ENCODE results near the gene RGS19. TPM values are rescaled to one million over a fixed set of nuclear protein-coding genes. Genes with fewer than 3 reads are reported as not detected.

RGS19 gene
- total and polyA plus RNA-seq, 8 donors = 3.2 to 11.9 (median 5.7) TPM

GRCh38 chr20:64042054-64042781 lies 37.1 kb downstream of the RGS19 start:
- ATAC-seq (no peak), DNase-seq (peak in 2 of 6 donors; percentile 30 to 51), FAIRE-seq (no peak)
- intact Hi-C loops (cut with DNase I) = no loop called here
- Histone ChIP-seq H3K4me3 (peak overlapping the region; percentile 14 to 49 (median 41)), H3K4me1 (peaks cover 0 to 5% (median 0%) of the 10 kb centered on the region in 3 donors), H3K36me3 (no peaks in the 10 kb centered on the region), H3K27me3 (peaks cover 0 to under 1% (median 0%) of the 10 kb centered on the region in 4 donors), H3K27ac (no peak overlapping the region), H3K9me3 (no peaks in the 10 kb centered on the region)
- no peak for TF ChIP-seq CTCF (IDR thresholded peaks at IDR 0.05)
- WGBS, 2 donors = 5 to 9% methylated on average over 49 to 55 of the region's 55 CpGs

DNA sequence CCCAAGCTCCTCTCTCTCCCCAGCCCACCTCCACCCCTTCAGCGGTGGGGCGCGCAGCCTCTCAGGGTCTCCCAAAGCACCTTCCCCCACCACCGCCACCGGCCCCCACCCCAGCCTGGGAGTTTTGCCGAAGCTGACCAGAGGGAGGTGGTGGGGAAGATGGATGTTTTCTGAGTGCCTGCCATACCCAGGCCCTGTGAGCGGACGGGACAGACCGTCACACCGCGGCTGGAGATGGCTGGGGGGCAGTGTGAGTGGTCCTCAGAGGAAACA lies 37.6 kb downstream of the RGS19 start:
- H3K27me3 ChIP-seq = no peaks in the 10 kb centered on the region
- H3K9me3 ChIP-seq = no peaks in the 10 kb centered on the region
- WGBS, 2 donors = 44 to 52% methylated on average over 11 of the region's 11 CpGs
- no peak for TF ChIP-seq CTCF (IDR thresholded peaks at IDR 0.05)
- DNase-seq (peak in 2 of 6 donors; percentile 23 to 67), FAIRE-seq (no peak), ATAC-seq (no peak)
- H3K4me3 ChIP-seq = peak overlapping the region in 2 of 4 donors; percentile 42 to 49
- intact Hi-C loops (cut with DNase I) = no loop called here
- no peaks in the 10 kb centered on the region for H3K36me3 ChIP-seq
- H3K27ac ChIP-seq = no peak overlapping the region
- peaks cover 0 to 5% (median 0%) of the 10 kb centered on the region in 3 donors for H3K4me1 ChIP-seq

DNA sequence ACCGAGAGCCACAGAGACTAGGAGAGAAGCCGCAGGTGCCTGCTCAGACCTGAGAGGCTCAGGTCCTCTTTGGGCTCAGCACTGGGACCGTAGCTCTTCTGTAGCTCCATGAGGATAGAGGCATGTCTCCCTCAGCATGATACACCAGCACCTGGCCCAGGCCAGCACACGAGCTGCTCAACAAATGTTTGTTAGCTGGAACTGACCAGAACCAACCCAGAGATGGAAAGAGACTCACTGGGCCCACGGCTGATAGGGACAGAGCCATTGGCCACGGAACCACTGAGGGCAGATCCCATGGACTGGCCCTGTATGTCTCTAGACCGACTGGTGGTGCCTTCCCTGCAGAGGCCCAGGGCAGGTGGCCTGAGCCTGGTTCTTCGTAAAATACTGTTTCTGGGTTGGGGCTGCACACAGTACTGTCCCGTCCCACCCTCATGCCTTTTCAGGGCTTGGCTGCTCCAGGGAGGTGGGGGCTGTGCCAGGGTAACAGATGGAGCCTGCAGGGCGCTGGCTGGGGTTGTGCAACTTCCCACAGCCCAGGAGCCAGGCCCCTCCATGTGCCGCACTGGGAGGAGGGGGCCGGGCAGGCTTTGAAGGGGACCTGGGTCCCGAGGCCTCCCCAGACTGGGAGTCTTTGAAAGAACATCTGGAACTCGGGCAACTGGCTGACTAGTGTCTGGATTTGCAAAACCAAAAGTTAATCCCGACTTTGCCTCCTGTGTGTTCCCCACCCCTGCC lies 38.1 kb downstream of the RGS19 start:
- H3K9me3 ChIP-seq = no peaks in the 10 kb centered on the region
- peaks cover 0 to 5% (median 0%) of the 10 kb centered on the region in 3 donors for H3K4me1 ChIP-seq
- FAIRE-seq = no peak
- no peak overlapping the region for H3K4me3 ChIP-seq
- intact Hi-C loops (cut with DNase I) = no loop called here
- WGBS, 2 donors = 63 to 80% methylated on average over 14 to 15 of the region's 15 CpGs
- H3K27ac ChIP-seq = no peak overlapping the region
- H3K36me3 ChIP-seq = no peaks in the 10 kb centered on the region
- H3K27me3 ChIP-seq = no peaks in the 10 kb centered on the region
- ATAC-seq = no peak
- TF ChIP-seq CTCF (IDR thresholded peaks at IDR 0.05) = no peak
- peak in 2 of 6 donors; percentile 21 to 60 for DNase-seq

DNA sequence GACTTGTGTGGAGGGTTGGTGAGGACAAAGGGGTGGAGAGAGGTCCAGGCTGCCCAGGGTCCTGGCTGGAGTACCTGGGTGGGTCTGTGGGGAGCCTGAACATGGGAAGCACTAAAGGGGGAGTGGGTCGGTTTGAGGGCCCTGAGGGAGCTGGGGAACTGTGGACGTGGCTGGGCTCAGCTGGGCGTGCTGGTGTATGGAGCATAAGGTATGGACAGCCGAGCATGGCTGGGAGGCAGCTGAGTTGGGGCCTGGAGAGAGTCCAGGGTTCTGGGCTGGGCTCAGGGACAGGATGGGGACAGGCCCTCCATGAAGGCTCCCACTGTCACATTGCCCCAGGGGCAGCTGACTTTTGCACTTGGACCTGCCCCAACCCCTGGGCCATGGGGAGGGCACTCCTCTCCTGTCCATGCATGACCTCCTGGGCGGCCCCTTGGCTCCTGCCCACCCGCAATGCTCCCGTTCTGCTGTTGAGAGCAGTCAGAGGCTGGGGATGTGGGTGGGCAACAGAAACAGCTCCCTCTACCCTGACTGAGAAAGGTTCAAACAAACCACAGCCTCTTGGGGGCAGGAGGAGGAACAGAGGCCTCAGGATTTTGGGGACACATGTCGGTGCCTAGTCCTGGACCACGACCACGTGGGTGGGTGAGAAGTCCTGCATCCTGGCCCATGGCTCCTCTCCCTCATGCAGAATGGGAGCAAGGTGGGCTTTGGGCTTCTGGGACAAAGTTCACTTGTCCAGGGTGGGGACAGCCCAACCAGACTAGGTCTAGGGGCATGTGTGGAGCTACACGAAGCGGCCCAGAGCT lies 38.9 kb downstream of the RGS19 start:
- intact Hi-C loops (cut with DNase I) = no loop called here
- DNase-seq = peak in 2 of 6 donors; percentile 37 to 78

More for the DNA sequence above, 38.9 kb downstream of the RGS19 start:
- H3K36me3 ChIP-seq = no peaks in the 10 kb centered on the region
- H3K4me1 ChIP-seq = peaks cover 0 to 5% (median 0%) of the 10 kb centered on the region in 3 donors
- FAIRE-seq (no peak), ATAC-seq (no peak)
- no peak overlapping the region for H3K27ac ChIP-seq
- H3K4me3 ChIP-seq = no peak overlapping the region
- H3K27me3 ChIP-seq = no peaks in the 10 kb centered on the region
- TF ChIP-seq CTCF (IDR thresholded peaks at IDR 0.05) = no peak
- H3K9me3 ChIP-seq = no peaks in the 10 kb centered on the region
- 63 to 68% methylated on average over 12 of the region's 12 CpGs for WGBS, 2 donors
